DMS 273 treated with DMSO at 0.1 percent for 48 hours (cell line): Measurements from ENCODE around the gene C16orf95.

Source experiments
- DNase-seq: peaks from one replicate; lab custom pipeline; 2025; lab: John Stamatoyannopoulos, UW

Gene C16orf95

DNA sequence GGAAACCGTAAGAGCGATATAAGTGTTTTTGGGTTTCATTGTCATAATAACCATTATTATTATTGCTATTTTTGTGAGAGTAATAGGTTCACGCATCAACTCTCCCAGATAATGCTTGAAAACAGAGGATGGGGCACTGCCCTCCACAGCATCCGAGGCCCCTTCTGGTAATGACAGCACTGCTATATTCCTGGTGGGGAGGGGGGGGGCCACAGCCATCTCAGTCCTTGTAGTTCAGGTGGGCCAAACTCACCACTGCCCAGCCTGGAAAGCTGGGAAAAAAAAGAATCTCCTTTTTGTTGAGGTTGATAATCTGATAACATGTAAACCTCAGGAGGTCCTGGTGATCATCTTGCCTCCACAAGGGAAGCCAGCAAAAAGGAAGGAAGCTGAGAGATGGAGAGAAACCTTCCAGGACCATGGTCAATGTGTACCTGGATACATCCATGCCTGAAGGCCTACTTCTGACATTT lies 706 bp downstream of the C16orf95 start:
- no peak for DNase-seq

DNA sequence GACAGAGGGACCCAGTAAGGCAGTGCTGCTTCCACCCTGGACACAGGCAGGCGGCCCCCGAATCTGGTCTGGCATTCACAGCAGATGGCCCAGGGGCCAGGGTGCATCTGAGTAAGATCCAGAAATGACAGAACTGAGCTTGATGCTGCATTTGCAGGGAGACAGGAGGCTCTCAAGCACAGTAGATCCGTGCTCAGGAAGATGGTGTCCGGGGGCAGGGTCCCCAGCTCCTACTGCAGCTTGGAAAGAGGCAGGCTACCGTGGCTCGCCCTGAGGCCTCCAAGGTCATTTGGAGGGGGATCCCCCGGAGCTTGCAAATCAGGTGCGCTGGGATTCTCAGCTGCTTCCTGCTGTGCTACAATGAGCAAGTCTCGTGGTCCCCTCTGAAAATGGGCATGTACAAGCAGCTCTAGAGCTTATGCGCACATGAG lies 2.2 kb downstream of the C16orf95 start:
- peak; percentile 28 for DNase-seq

DNA sequence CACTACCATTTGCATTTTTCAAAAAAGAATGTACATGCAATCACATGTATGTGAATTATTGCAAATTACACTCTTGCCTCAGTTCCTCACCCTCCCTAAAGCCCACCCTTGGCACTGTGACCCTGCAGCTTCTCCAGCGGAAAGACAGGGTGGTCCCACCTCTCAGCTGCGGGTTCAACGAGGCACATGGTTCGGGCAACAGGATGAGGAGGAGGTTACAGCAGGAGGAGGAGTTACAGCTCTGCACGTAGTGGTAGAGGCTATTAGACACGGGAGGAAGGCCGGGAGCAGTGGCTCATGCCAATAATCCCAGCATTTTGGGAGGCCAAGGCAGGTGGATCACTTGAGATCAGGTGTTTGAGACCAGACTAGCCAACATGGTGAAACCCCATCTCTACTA lies 5.2 kb downstream of the C16orf95 start:
- no peak for DNase-seq

DNA sequence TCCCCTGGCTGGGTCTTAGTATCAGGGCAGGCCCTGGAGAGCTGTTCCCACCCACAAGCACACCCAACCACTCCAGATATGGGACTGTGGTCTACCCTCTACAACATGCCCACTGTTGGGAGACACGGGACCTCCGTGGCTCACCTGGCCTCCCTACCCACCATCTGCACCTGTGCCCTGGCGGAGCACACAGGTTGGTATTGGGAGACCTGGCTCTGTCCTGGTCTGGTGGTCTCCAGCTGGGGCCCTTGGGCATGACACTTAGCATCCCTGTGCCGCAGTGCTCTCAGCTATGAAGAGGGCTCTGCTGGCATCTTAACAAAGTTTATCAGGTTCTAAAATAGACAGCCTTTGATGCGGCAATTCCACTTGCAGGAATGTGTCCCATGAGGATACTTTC lies 5.8 kb downstream of the C16orf95 start:
- no peak for DNase-seq

DNA sequence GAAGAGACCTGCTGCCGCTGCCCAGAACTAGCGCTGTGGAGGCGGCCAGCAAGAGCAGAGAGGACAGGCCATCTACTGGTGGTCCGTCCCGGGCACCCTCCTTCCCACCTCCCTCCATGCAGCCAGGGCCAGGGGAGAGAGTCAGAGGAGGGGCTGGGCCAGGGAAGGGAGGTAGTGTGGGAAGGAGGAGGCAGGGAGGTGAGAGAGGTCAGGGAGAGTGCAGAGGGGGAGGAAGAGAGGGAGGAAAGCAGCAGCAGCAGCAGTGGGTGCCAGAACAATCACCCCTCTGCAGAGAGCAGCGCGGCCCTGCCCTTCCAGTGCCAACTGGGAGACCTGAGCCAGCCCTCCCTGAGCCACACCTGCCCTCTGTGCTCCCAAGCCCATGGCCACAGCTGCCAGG lies 6.6 kb downstream of the C16orf95 start:
- DNase-seq: no peak

DNA sequence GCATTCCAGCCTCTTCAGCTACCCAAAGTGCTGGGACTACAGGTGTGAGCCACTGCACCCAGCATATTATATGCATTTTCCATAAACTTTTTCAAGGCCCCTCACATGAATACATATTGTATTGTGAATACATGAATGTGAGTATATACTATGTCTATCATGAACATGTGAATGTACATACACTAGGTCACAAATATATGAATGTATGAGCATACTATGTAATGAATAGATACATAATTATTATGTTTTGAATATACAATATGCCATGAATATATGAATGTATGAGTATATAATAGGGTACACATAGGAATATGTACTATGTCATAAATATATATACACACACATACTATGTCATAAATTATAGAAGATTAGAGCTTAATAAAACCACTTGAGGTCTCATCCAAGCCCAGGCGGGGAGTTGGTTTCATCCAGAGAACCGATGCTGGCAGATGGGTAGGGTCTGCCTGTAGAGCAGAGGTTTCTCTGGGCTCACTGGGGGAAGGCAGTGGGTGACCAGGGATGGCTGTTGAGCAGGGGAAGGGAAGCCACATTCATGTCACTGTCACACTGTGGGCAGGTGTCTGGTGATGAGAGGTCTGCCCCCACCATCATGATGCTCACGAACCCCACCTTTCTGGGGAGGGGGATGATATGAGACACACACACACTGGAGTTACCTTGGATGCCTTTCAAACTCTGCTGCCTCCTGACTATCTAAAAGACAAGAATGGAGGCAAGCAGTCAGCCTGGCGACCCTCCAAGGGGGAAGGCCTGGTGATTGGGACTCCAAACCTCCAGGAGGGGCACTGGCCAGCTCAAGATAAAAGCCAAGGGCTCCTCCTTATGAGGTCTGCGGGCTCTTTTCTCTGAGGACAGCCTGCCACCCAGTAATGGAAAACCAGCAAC lies 7.3 kb downstream of the C16orf95 start:
- DNase-seq: no peak

DNA sequence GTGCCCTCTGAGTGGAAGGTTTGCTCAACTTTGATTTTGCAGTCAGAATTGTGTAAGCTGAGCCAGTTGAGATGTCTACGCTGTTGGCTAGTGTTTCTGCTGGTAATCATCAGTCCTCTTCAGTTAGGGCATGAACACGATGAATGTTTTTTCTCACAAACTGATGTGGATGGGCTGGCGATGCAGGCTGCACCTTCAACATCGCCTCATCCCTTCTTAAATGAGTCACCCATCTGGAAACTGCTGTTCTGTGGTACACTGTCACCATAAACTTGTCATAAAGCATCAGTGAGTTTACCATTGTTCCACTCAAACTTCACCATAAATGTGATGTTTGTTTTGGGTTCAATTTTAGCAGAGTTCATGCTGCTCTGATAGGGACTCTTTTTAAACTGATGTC lies 8.4 kb downstream of the C16orf95 start:
- DNase-seq: no peak

DNA sequence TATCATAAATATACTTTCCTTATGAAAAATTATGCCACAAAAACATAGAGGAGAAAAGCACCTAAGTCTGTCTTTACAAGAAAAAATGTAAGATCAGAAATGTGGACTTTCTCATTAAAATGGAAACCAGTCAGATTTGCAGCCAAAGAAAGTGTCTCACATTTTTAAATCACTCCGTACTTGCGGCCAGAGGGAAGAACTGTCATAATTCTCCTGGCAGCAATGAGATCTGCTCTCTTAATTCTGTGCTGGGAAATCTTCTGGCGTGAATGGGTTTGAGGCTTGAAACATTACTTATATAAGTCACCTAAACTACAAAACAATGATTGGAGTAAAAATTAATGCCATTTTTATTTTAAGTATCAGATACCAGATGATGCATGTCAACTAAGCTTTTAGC lies 10.7 kb downstream of the C16orf95 start:
- no peak for DNase-seq

DNA sequence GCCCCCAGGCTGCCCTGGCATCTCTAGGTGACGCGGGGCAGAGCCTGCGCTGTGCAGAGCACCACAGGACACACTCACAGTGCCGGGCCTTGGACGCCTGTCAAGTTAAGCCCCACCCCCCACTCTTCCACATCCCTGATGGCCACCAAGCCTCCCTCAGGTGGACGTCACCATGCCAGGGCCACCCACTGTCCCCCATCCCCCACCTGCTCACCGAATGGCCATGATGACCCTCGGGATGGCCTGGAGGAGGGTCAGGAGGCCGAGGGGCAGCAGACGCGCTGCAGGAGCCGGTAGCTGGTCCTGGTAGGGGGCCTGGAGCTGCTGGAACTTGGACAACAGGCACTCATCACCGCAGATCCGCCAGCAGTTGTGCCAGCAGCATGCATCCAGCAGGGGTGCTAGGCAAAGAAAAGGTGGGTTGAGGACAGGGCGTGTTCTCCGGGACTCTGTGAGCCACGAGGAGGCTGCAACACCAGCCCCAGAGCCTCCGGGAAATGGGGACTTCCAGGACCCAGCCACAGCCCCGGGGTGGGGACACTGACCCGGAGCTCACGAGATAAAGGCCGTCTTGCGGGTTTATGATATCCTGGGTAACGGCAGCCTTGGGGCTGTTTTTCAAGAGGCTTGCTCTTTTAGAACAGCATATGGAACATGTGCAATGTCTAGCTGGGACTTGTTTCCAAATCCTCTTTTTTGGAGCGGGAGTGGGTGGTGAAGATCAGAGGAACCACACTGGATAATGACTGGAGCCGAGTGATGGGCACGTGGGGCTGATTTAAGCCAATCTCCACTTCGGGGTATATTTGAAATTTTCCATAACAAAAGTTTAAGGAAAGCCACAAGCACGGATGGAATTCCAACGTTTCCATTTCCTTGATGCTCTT lies 11.4 kb downstream of the C16orf95 start:
- DNase-seq: peak; percentile 64

DNA sequence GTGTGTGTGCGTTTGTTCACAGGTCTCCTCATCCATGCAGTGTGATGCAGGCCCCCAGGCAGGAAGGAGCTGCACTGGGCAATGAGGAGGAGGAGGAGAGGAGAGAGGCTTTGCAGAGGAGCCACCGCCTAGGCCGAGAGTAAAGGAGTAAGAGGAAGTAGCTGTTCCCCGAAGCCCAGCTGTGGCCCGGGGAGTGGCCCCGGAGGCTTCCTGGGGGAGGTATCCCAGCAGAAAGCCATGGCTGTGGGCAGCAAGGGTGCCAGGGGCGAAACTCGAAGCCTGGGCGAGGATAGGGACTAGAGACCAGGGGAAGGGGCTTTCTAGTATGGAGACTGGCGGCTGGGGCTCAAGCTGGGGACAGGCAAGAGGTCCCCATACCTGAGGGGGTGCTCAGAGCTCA lies 12.2 kb downstream of the C16orf95 start:
- no peak for DNase-seq

DNA sequence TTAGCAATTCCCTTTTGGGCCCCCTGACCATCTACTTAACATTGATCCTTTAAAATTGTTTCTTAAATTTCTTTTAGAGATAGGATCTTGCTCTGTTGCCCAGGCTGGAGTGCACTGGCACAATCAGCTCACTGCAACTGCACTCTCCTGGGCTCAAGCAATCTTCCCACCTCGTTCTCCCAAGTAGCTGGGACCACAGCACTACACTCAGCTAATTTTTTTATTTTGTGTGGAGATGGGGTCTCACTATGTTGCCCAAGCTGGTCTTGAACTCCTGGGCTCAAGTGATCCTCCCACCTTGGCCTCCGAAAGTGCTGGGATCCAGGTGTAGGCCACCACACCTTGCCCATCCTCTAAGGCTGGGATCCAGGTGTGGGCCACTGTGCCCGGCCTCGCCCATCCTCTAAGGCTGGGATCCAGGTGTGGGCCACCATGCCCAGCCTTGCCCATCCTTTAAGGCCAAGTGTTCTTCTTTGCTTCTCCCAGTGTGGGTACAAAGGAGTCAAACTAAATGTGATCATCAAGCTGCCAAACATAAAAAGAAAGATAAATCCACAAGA lies 13.2 kb downstream of the C16orf95 start:
- DNase-seq: no peak

DNA sequence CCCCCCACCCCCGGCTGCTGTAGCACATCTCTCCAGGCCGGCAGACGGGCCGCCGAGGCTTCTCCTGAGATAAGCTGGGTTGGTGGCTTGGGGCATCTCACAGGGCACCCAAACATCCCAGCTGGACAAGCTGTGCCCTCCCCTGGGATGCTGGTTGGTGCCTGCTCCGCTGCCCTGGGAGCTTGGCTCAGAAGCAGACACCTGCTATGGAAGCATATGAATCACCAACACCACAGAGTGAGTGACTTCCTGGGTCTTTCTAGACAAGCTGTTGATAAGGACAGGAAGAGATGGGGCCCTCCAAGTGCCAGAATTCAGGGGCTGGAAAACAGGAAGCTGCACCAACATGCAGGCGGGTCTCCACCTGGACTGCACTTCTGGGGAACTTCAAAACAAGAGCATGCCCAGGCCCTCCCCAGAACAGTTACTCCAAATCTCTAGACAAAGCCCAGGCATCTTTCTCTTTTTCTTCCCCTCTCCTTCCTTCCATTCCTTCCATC lies 13.7 kb downstream of the C16orf95 start:
- no peak for DNase-seq

DNA sequence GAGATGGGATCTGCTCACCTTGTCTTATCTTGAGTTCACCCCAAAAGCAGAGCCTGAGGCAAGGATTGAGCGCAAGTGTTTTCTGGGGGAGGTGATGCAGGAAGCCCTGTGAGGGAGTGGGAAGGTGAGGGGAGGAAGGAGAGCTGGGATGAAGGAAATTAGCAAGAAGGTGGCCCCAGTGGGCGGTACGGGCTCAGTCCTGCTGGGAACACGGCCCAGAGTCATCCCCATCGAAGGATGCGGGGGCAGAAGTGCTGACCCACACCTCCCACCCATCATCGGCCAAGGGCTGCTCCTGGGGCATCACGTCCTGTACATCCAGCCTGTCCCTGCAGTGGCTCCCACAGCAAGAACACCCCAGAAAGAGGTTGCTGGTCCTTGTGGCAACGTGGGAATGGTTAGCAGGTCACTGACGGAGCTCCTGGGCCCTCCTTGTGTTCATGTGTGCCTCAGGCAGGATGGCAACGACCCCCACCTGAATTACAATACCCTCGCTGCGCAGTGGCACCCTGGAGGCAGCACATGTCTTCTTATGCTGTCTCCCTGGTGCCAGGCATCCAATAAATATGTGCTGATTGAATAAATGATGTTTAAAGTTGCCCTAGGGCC lies 18.2 kb downstream of the C16orf95 start:
- DNase-seq: no peak

DNA sequence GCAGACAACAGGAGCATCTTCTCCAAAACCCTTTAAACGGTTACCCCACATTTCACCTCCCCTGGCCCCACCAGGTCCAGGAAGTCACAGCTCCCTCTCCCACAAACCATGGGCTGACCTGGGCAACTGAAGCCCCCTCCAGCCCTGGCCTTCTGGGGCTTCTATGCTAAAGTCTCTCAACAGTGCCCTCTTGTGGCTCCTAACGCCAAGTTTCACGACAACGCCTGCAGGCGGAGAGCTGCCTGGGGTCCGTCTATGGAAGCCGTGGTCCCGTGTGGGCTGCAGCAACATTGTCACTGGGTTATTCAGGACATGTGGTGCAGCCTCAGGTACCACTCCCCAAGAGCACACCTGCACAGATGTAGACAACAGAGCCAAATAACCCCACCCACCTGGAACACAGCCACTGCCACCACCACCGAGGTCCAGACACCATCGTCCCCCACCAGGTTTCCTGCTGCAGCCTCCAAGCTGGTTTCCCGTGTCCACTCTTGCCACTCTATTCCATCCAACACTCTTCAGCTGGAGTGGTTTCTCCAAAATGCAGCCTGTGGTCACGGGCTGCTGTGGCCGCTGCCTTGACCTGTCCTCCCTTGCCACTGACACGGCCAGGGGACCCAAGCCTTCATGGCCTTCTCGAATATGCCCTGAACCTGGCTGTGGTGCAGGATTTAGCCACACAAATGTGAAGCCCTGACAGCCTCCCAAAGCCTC lies 19.1 kb downstream of the C16orf95 start:
- DNase-seq: no peak

DNA sequence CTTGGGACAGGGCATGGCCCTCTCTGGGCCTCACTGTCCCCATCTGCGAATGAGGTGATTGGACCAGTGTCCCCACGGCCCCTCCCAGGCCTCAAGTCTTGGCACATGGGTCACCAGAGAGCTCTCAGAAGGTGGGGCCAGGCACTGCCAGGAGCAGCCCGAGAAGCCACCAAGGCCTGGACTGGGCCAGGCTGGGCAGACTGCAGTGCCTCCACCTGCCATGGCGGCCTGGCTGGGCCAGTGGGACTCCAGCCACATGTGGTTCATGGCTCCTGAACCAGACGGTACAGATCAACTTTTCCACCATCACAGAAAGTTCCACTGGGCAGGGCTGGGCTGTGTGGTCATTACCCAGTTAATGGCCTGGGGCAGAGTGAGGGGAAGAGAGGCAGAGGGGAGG lies 19.8 kb downstream of the C16orf95 start:
- DNase-seq: no peak

DNA sequence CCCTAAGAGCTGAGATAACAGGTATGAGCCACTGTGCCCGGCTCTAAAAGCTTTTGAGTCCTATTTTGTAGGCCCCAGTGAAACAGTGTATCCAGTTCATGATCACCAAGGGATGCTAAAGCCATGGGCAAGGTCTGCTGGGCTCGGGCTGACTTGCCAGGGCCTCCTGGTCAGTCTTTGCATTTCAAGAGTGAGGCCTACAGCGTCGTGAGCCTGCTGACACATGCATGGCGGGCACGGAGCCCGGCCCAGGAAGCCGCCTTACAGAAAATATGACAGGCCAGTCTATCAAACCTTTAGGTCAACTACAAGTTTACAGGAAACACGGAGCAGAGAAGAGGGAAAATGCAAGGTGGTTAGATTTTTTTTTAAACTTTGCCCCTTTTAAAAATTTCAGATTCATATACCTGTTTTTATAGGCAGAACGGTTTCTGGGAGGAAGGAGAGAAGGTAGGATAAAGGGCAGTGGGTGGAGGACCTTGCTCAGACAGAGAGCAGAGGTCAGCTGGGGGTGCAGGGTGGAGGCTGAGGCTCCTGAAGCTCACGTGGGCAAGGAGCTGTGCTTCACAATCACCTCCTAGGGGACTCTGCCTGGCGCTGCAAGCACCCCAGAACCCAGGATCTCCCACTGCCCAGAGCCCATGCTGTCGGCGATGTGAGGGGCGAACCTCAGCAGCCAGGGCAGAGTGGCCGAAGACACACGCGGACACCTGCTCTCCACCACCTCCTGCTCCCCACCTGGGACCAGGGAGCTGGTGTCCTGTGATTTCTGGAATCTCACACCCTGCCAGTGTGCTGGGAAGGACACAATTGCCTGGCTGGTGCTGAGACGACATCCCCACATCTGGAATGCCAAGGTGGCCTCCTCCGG lies 21.3 kb downstream of the C16orf95 start:
- DNase-seq: no peak

DNA sequence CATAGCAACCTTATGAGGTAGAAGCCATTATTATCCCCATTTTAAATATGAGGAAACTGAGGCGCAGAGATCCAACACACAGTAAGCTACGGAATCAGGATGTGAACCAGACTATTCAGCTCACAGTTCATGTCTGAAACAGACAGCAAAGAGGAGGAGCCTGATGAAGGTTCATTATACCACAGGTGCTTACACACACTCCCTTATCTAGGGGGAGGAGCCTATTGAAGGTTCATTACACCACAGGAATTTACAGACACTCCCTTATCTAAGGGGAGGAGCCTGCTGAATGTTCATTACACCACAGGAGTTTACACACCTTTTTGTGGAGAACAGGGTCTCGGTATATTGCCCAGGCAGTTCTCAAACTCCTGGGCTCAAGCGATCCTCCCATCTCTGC lies 21.9 kb downstream of the C16orf95 start:
- DNase-seq: no peak

DNA sequence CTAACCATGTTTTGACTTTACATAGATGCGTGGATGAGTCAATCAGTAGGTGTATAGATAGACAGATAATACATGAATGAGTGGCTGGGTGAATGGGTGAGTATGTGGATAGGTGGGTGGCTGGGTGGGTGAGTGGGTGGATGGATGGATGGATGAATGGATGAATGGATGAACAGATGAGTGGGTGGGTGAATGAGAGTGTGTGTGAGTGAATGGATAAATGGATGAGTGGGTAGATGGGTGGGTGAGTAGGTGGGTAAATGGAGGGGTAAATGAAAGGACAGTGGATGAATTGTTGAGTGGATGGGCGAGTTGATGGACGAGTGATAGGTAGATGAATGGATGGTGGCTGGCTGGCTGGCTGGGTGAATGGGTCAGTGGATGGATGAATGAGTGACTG lies 23.2 kb downstream of the C16orf95 start:
- no peak for DNase-seq

DNA sequence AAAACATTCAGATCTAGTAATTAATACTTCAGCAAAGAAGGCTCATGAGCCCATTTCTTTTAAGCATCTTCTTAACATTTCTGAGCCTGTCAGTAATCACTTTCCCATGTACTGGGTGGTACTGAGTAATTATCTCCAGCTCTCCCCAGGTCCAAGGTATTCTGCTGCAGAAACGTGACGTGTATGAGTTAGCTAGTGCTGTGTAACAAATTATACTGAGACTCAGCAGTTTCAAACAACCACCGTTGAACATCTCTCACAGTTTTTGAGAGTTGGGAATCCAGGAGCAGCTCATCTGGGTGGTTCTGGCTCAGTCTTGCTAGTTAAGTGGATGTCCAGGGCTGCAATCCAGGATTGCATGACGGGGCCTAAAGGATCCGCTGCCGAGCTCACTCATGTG lies 25.2 kb downstream of the C16orf95 start:
- DNase-seq: no peak

DNA sequence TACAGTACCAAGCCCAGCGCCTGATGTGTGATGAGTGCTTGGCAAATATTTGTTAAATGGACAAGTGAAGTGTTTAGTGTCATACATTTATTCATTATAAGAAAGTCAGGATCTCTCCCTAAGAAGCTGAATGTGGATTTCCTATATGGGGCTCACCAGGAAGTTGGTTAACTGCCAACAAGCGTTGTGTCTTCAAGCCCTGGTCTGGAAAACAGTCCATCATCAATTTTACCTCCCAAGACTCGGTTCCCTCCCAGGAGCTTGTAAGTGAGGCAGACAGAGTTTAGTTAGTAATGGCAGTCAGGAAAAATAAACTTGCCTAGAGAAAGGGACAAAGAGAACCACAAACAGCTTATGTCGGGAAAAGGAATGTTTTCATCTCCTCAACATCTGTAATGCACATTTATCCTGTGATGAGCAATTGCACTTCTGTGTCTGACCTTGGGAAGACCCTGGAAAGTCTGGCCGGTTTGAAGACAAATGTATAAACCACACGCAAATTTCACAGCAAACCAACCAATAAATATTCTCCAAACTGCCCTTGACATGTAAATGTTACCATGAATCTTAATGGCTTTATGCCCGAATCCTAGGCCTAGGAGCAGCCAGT lies 28.3 kb downstream of the C16orf95 start:
- no peak for DNase-seq
